ENCODE measurements around the gene PARD3. TPM values are rescaled to one million over a fixed set of nuclear protein-coding genes. Genes with fewer than 3 reads are reported as not detected.

The PARD3 gene
- total RNA-seq, 4 donors from 2014 or later = 27.3 to 65.3 (median 55.6) TPM

- no peaks in the 10 kb centered on the region for H3K27me3 ChIP-seq
- no peaks in the 10 kb centered on the region for H3K9me3 ChIP-seq
- no peak overlapping the region for H3K27ac ChIP-seq
- TF ChIP-seq POLR2A (IDR thresholded peaks at IDR 0.05) = no peak
- TF ChIP-seq POLR2AphosphoS5 (IDR thresholded peaks at IDR 0.05) = no peak
- no peak for TF ChIP-seq EP300 (IDR thresholded peaks at IDR 0.05; ENCODE audit: low read depth)
- no peak for TF ChIP-seq CTCF (IDR thresholded peaks at IDR 0.05)
- no peak for DNase-seq
- WGBS, 2 donors (ENCODE audit: low coverage in 1 of 2) = 76 to 90% methylated on average over 3 to 4 of the region's 4 CpGs
- no peaks in the 10 kb centered on the region for H3K36me3 ChIP-seq
- H3K4me1 ChIP-seq = peaks cover 0 to 7% (median 3%) of the 10 kb centered on the region in 4 donors
- in situ Hi-C loops (cut with MboI; ENCODE audit: low pct_ligation_motif_present in 1 of 4, low pct_unique_long_range_greater_than_20kb in 1 of 4, low sequenced_read_pairs in 3 of 4) (no loop called here), intact Hi-C loops (cut with DNase I; ENCODE audit: low total_unique reads) (no loop called here)
- no peak overlapping the region for H3K4me3 ChIP-seq
These were observed 38.3 kb upstream of the PARD3 start for GRCh38 chr10:34853357-34853756.

GRCh38 chr10:34850558-34850957 is 35.5 kb upstream of the PARD3 start:
- WGBS, 2 donors (ENCODE audit: low coverage in 1 of 2) = 72% methylated on average over 3 of the region's 3 CpGs
- TF ChIP-seq EP300 (IDR thresholded peaks at IDR 0.05; ENCODE audit: low read depth) (no peak), POLR2AphosphoS5 (IDR thresholded peaks at IDR 0.05) (no peak), POLR2A (IDR thresholded peaks at IDR 0.05) (no peak), CTCF (IDR thresholded peaks at IDR 0.05) (no peak)
- H3K36me3 ChIP-seq = no peaks in the 10 kb centered on the region
- no peak for DNase-seq
- H3K4me1 ChIP-seq = peaks cover 0 to 7% (median 3%) of the 10 kb centered on the region in 4 donors
- in situ Hi-C loops (cut with MboI; ENCODE audit: low pct_ligation_motif_present in 1 of 4, low pct_unique_long_range_greater_than_20kb in 1 of 4, low sequenced_read_pairs in 3 of 4) (no loop called here), intact Hi-C loops (cut with DNase I; ENCODE audit: low total_unique reads) (no loop called here)
- H3K27ac ChIP-seq = no peak overlapping the region
- no peaks in the 10 kb centered on the region for H3K27me3 ChIP-seq
- no peak overlapping the region for H3K4me3 ChIP-seq
- H3K9me3 ChIP-seq = no peaks in the 10 kb centered on the region

GRCh38 chr10:34850036-34850435 is 34.9 kb upstream of the PARD3 start:
- no peaks in the 10 kb centered on the region for H3K27me3 ChIP-seq
- in situ Hi-C loops (cut with MboI; ENCODE audit: low pct_ligation_motif_present in 1 of 4, low pct_unique_long_range_greater_than_20kb in 1 of 4, low sequenced_read_pairs in 3 of 4) = no loop called here
- H3K9me3 ChIP-seq = no peaks in the 10 kb centered on the region
- TF ChIP-seq POLR2AphosphoS5 (IDR thresholded peaks at IDR 0.05) (no peak), EP300 (IDR thresholded peaks at IDR 0.05; ENCODE audit: low read depth) (no peak), POLR2A (IDR thresholded peaks at IDR 0.05) (no peak), CTCF (IDR thresholded peaks at IDR 0.05) (no peak)
- H3K36me3 ChIP-seq = no peaks in the 10 kb centered on the region
- peaks cover 0 to 7% (median 3%) of the 10 kb centered on the region in 4 donors for H3K4me1 ChIP-seq
- H3K27ac ChIP-seq = no peak overlapping the region
- intact Hi-C loops (cut with DNase I; ENCODE audit: low total_unique reads) = no loop called here
- DNase-seq = no peak
- WGBS, 2 donors (ENCODE audit: low coverage in 1 of 2) = 83% methylated on average over 1 of the region's 1 CpG; no CpG with 5 or more reads in 1 of the 2 donors
- H3K4me3 ChIP-seq = no peak overlapping the region

GRCh38 chr10:34845070-34845469 is 30.0 kb upstream of the PARD3 start:
- Histone ChIP-seq H3K4me1 (no peaks in the 10 kb centered on the region), H3K27ac (no peak overlapping the region), H3K36me3 (no peaks in the 10 kb centered on the region), H3K4me3 (no peak overlapping the region), H3K9me3 (no peaks in the 10 kb centered on the region), H3K27me3 (no peaks in the 10 kb centered on the region)
- no peak for DNase-seq
- WGBS, 2 donors (ENCODE audit: low coverage in 1 of 2) = 75 to 88% methylated on average over 2 of the region's 2 CpGs
- in situ Hi-C loops (cut with MboI; ENCODE audit: low pct_ligation_motif_present in 1 of 4, low pct_unique_long_range_greater_than_20kb in 1 of 4, low sequenced_read_pairs in 3 of 4) (no loop called here), intact Hi-C loops (cut with DNase I; ENCODE audit: low total_unique reads) (no loop called here)
- no peak for TF ChIP-seq CTCF (IDR thresholded peaks at IDR 0.05)
- TF ChIP-seq POLR2A (IDR thresholded peaks at IDR 0.05) = no peak
- no peak for TF ChIP-seq EP300 (IDR thresholded peaks at IDR 0.05; ENCODE audit: low read depth)
- TF ChIP-seq POLR2AphosphoS5 (IDR thresholded peaks at IDR 0.05) = no peak
